Activated T-cell treated with anti-CD3 and anti-CD28 coated beads, Interleukin-2, amount 50 U/mL, for 24 hours (primary cell): Measurements from ENCODE around the gene CDIP1.

ENCODE experiments used
- DNase-seq: peaks from one replicate; pipeline ENCODE4 v3.0.0-alpha.2; 2020
- H3K27ac Mint-ChIP-seq: 2 replicates; pipeline ENCODE4 v1.8.0; 2020; ENCODE audit warnings: mild to moderate bottlenecking, mixed read lengths
- H3K27me3 Mint-ChIP-seq: 2 replicates; pipeline ENCODE4 v1.8.0; 2020; ENCODE audit warnings: mixed read lengths
- H3K36me3 Mint-ChIP-seq: 2 replicates; pipeline ENCODE4 v1.8.0; 2020; ENCODE audit warnings: low read depth, mixed read lengths
- H3K4me1 Mint-ChIP-seq: 2 replicates; pipeline ENCODE4 v1.8.0; 2020; ENCODE audit warnings: low read depth, mixed read lengths
- H3K4me3 Mint-ChIP-seq: 2 replicates; pipeline ENCODE4 v1.8.0; 2020; ENCODE audit warnings: mild to moderate bottlenecking, moderate library complexity, mixed read lengths
- H3K9me3 Mint-ChIP-seq: 2 replicates; pipeline ENCODE4 v1.8.0; 2020; ENCODE audit warnings: mixed read lengths

CDIP1 gene

DNA sequence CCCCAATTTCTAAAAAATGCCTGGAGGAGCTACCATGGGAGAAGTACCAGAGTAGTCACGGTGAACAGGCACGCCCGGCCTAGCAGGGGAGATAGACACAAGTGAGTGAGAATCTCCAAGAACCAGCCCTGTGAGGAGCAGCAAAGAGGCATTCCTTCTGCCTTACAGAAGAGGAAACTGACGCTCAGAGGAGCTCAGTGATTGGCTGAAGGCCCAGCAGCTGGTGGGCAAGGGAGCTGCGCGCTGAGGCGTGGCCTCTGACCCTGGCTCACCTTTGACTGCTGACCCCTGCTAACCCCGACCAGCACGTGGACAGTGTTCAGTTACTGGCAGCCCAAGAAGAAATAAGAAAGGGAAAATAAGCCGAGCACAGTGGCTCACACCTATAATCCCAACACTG is 19.4 kb upstream of the CDIP1 start:
- no peak overlapping the region for H3K27ac Mint-ChIP-seq
- no peaks in the 10 kb centered on the region for H3K27me3 Mint-ChIP-seq
- H3K9me3 Mint-ChIP-seq, result no peaks in the 10 kb centered on the region
- no peaks in the 10 kb centered on the region for H3K4me1 Mint-ChIP-seq
- H3K4me3 Mint-ChIP-seq, result no peak overlapping the region
- DNase-seq, result no peak
- H3K36me3 Mint-ChIP-seq, result no peaks in the 10 kb centered on the region

DNA sequence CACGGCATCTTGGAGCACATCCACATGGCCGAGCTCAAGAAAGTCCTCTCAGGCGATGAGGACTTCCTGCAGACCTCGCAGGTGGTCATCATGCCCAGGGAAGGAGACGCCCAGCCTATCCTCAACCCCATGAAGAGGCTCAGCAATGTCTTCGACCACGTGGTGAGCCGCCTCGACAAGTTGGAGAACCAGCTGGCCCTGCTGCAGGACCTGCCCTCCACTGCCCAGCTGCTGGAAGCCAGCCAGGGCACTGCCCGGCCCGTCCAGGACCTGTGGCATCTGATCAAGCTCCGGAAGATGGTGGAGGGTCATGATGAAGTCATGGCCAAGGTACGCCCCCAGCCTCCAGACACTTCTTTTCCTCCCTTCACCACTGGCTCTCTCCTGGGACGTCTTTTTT is 18.0 kb upstream of the CDIP1 start:
- Mint-ChIP-seq H3K27me3 (no peaks in the 10 kb centered on the region), H3K36me3 (no peaks in the 10 kb centered on the region), H3K4me3 (no peak overlapping the region), H3K4me1 (no peaks in the 10 kb centered on the region), H3K27ac (no peak overlapping the region), H3K9me3 (no peaks in the 10 kb centered on the region)
- no peak for DNase-seq

DNA sequence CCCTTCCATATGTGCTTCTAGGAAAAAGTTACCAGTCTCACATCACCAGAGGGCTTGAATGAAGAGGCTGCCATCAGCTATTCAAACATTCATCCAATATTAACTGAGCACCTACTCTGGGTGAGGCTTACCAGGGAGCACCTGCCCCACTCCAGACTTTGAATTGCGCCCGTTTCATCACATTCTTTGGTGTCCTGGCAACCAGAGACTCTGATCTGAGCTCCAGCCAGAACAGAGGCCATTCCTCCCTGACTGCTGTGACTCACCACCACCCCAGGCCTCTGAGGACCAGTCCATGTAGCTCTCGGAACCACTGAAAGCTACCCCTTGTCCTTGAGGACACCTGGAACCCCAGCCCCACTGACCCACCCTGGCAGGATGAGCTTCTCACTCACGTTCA is 17.5 kb upstream of the CDIP1 start, which contains the start of gene C16orf96:
Gene C16orf96, plus strand, starts transcription at position 229 of the 400 bp plus-strand sequence. Its CDS starts 150 bp downstream, at position 379.
- Mint-ChIP-seq H3K4me1 (no peaks in the 10 kb centered on the region), H3K36me3 (no peaks in the 10 kb centered on the region), H3K4me3 (no peak within 1 kb of the TSS), H3K27ac (no peak within 1 kb of the TSS), H3K9me3 (no peaks in the 10 kb centered on the region), H3K27me3 (no peaks in the 10 kb centered on the region)
- DNase-seq, result no peak

DNA sequence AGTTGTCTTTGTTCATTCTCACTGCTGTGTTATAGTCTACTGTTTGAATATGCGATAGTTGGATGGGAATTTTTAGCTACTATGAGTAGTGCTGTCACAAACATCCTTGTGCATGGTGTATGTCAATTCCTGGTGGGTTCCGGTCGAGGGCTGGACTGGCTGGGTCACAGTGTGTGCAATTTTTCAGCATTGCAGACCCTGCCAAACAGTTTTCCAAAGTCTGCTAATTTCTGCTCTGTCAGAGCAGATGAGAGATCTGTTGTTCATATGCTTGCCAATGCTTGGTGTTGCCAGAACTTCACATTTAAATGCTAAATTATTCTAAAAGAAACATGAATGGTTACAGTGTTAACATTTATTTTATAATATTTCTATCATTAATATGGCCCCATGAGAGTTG is 14.0 kb upstream of the CDIP1 start:
- Mint-ChIP-seq H3K27me3 (no peaks in the 10 kb centered on the region), H3K4me1 (peaks cover 7% of the 10 kb centered on the region), H3K4me3 (no peak overlapping the region), H3K36me3 (no peaks in the 10 kb centered on the region), H3K27ac (no peak overlapping the region), H3K9me3 (no peaks in the 10 kb centered on the region)
- no peak for DNase-seq

DNA sequence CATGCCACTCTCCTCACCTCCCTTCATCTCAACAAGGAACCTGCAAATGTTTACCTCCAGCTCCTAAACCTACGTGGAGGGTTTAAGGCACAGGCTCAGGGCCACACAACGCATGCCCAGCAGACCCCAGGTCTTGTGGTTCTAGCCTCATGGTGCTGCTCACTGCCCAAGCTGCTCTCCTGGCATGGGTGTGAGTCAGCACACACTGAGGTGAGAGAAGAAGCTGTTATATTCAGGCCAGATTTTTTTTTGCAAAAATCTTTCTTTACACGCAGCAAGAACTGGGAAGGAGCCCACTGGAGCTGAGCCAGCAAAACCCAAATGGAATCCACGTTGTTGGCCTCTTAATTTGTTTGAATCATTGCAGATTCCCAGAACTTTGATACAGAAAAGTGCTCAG is 12.0 kb upstream of the CDIP1 start:
- no peaks in the 10 kb centered on the region for H3K36me3 Mint-ChIP-seq
- H3K9me3 Mint-ChIP-seq, result no peaks in the 10 kb centered on the region
- no peak overlapping the region for H3K27ac Mint-ChIP-seq
- peaks cover 7% of the 10 kb centered on the region for H3K4me1 Mint-ChIP-seq
- no peaks in the 10 kb centered on the region for H3K27me3 Mint-ChIP-seq
- no peak for DNase-seq
- H3K4me3 Mint-ChIP-seq, result no peak overlapping the region

DNA sequence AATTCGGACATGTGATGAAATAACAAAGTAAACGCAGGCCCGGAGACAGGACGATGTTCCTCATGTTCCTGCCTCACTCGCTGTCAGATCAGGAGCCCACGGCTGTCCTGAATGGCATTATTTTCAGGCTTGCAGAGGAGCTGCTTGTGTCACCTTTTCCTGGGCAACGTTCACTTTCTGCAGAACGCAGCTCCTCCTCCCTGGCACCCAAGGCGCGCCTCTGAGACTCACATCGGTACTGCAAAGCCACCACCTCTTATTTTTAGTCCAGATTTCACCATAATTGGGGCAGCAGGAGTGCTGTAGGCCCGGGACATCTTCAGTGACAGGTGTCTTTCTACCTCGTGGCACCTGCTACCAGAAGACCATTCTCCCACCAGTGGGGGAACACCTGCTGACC is 9.6 kb upstream of the CDIP1 start:
- H3K4me1 Mint-ChIP-seq, result peaks cover 7% of the 10 kb centered on the region
- no peak overlapping the region for H3K27ac Mint-ChIP-seq
- no peaks in the 10 kb centered on the region for H3K27me3 Mint-ChIP-seq
- H3K9me3 Mint-ChIP-seq, result no peaks in the 10 kb centered on the region
- H3K36me3 Mint-ChIP-seq, result no peaks in the 10 kb centered on the region
- DNase-seq, result no peak
- H3K4me3 Mint-ChIP-seq, result no peak overlapping the region

DNA sequence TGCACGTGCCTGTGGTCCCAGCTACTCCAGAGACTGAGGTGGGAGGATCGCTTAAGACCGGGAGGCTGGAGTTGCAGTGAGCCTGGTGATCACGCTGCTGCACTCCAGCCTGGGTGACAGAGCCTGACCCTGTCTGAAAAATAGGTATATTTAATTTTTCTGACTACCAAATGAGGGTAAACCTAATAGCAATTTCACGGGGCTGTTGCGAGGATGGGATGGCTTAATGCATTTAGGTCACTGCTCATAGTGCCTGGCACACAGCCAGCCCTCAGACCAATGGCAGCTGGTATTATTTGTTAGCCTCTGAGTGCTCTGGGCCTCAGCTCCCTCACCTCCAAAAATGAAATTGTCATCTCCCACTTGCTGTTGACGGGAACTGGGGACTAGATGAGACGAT is 5.9 kb upstream of the CDIP1 start:
- Mint-ChIP-seq H3K27ac (no peak overlapping the region), H3K36me3 (peaks cover 2% of the 10 kb centered on the region), H3K4me1 (peaks cover 7% of the 10 kb centered on the region), H3K27me3 (no peaks in the 10 kb centered on the region), H3K9me3 (peaks cover 7% of the 10 kb centered on the region), H3K4me3 (no peak overlapping the region)
- DNase-seq, result no peak

DNA sequence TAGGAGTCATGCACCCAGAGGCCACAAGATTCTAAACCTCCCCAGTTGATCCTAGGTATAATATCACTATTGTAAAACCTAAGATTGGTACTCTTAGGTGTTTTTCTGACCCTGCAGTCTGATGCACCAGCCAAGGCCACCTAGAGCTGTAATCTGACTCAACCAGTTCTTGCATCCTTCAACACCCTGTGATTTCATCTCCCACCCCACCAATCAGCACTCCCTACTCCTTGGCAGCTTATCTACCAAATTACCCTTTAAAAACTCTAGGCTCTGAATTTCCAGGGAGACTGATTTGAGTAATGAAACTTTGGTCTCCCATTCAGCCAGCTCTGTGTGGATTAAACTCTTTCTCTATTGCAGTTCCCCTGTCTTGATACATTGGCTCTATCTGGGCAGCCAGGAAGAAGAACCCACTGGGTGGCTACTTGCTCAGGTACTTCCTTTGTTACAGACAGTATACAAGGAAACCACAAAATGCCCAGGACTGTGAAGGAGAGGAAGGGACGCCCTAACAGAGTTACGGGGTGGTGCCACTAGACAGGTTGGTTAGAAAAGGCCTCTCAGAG is 1.2 kb upstream of the CDIP1 start:
- Mint-ChIP-seq H3K27me3 (no peaks in the 10 kb centered on the region), H3K36me3 (peaks cover 30% of the 10 kb centered on the region), H3K9me3 (peaks cover 8% of the 10 kb centered on the region), H3K4me1 (peaks cover 33% of the 10 kb centered on the region), H3K4me3 (no peak overlapping the region), H3K27ac (peak overlapping the region; percentile 16)
- no peak for DNase-seq

DNA sequence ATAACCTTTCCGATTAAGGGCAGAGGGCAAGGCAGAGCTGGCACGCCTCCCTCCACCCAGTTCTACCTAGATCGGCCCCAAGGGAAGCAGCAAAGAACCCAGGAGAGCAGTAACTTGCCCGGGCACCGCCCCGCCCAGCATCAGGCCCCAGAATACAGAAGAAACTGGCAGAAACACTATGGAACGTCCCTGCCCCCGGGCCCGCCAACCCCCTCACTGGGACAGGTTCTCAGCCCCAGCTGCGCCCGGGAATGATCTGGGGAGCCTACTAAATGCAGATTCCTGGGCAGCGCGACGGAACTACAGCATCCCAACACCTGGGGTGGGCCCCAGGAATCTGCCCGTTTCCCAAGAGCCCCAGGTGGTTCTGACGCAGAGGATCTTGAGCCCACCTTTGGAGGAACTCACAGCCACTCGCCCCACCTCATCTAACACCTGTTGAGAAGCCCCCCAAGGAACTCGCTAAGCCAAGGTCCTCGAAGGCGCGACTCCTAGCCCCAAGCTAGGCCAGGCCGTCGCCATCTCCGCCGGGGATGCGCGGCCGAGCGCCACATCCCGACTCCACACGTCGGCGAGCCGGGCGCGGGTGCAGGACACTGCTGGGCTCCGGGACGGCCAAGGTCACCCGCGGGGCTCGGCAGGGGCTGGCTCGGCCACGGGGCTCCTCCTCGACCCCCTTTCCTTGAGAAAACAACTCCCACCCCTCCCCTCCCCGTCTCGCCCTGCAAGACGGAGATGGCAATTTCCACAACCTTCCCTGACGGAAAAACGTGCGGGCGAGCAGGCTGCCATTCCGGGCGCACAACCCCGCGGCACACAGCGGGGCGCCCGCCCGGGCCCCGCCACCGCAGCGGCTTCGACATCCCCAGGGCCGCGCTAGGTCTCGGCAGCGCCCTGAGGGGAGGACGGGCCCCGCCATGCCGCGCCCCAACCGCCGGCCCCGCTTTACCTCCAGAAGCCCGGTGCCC is 913 bp downstream of the CDIP1 start:
- DNase-seq, result no peak
- Mint-ChIP-seq H3K4me1 (peaks cover 47% of the 10 kb centered on the region), H3K4me3 (peak overlapping the region; percentile 77), H3K36me3 (peaks cover 40% of the 10 kb centered on the region), H3K9me3 (peaks cover 8% of the 10 kb centered on the region), H3K27ac (peak overlapping the region; percentile 80), H3K27me3 (no peaks in the 10 kb centered on the region)

DNA sequence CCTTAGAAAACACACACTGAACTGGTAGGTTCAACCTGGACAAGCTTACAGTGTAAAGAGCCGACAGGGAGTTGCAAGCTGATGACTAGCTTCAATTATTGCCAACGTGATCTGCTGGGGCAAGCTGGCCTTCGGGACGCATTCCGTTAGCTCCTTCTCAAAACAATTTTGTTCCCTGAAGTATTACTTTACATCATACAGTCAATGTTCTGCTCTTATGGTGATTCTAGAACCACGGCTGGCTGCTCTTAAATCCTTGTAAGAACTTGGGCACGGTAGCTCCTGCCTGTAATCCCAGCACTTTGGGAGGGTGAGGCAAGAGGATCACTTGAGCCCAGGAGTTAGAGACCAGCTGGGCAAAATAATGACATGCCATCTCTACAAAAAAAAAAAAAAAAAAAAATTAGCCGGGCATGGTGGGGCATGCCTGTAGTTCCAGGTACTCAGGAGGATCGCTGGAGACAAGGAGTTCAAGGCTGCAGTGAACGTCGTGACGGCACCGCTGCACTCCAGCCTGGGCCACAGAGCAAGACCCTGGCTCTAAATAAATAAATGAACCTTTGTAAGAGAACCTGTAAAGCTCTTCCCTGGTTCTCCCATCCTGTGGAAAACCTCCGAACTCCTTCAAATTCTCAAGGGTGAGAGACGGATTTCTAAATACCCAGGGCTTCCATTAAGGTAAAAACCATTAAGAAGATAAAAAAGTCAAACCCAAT is 2.0 kb downstream of the CDIP1 start:
- Mint-ChIP-seq H3K4me1 (peaks cover 52% of the 10 kb centered on the region), H3K4me3 (peak overlapping the region; percentile 77), H3K9me3 (peaks cover 8% of the 10 kb centered on the region), H3K27me3 (no peaks in the 10 kb centered on the region), H3K36me3 (peaks cover 49% of the 10 kb centered on the region), H3K27ac (peak overlapping the region; percentile 88)
- no peak for DNase-seq

DNA sequence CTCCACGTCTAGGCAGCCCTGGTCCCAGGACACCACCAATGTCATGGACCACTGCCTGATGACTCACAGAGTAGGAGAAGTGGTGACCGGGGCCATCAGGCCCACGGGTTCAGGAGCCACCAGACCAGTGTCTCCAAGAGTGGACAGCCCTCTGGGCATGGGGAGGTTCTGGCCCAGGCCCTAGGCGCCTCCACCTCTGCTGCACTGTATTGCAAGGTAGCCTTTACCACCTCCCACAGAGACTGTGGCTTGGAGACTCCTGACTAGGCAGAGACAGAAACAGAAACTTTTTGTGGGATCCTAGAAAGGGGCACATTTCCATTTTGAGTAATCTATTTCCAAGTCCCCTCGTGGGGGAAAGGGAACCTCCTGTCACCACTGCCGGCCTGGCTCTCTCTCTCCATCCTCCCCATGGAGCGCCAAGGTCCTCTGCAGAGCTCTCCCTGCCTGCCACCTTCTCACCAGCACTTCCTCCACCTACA is 2.9 kb downstream of the CDIP1 start:
- peak overlapping the region; percentile 58 for H3K4me3 Mint-ChIP-seq
- H3K27me3 Mint-ChIP-seq, result no peaks in the 10 kb centered on the region
- peaks cover 58% of the 10 kb centered on the region for H3K4me1 Mint-ChIP-seq
- DNase-seq, result peak; percentile 60
- H3K9me3 Mint-ChIP-seq, result peaks cover 8% of the 10 kb centered on the region
- peaks cover 53% of the 10 kb centered on the region for H3K36me3 Mint-ChIP-seq
- peak overlapping the region; percentile 88 for H3K27ac Mint-ChIP-seq

DNA sequence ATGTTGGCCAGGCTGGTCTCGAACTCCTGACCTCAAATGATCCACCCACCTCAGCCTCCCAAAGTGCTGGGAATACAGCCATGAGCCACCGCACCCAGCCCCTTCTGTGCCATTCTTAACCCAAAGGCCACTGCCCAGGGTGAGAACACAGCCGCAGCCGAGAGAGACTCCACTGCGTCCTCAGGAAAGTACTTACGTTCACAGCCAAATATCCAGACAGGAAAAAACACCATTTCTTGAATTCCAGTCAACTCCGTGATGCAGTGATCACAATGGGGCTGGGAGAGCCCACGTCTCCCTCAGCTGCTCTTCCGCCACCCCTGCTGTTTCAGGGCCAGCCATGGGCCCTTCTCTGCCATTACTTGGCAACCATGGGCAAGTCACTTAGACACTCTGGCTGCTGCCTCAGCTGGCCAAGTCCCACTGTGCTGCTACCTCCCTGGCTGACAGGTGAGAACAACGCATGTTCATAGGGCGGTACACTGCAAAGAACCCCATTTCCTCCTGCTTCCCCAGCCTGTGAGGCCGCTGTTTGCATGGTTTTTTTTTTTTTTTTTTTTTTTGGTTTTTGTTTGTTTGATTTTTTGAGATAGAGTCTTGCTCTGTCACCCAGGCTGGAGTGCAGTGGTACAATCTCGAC is 4.3 kb downstream of the CDIP1 start:
- peaks cover 52% of the 10 kb centered on the region for H3K36me3 Mint-ChIP-seq
- DNase-seq, result no peak
- H3K4me1 Mint-ChIP-seq, result peaks cover 70% of the 10 kb centered on the region
- H3K4me3 Mint-ChIP-seq, result no peak overlapping the region
- no peaks in the 10 kb centered on the region for H3K9me3 Mint-ChIP-seq
- peak overlapping the region; percentile 55 for H3K27ac Mint-ChIP-seq
- no peaks in the 10 kb centered on the region for H3K27me3 Mint-ChIP-seq

DNA sequence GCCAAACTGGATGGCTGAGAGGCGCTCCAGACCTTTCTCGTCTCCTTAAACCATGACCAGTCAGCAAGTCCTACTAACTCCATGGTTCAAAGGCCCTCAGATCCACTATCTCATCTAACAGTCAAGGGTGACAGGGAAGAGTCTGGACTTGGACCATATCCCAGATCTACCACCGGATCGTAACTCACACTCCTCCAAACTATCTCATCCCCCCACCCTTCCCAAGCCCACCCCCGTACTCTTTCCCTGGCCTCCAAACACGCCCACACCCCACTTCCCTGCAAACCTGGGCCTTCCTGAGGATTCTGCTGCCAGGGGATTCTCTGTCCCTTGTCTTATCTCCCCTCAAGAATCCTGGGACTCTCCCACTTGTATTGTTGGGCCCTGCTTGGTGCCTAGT is 5.1 kb downstream of the CDIP1 start:
- H3K9me3 Mint-ChIP-seq, result no peaks in the 10 kb centered on the region
- H3K27me3 Mint-ChIP-seq, result no peaks in the 10 kb centered on the region
- no peak for DNase-seq
- H3K36me3 Mint-ChIP-seq, result peaks cover 47% of the 10 kb centered on the region
- no peak overlapping the region for H3K4me3 Mint-ChIP-seq
- H3K27ac Mint-ChIP-seq, result no peak overlapping the region
- H3K4me1 Mint-ChIP-seq, result peaks cover 71% of the 10 kb centered on the region

DNA sequence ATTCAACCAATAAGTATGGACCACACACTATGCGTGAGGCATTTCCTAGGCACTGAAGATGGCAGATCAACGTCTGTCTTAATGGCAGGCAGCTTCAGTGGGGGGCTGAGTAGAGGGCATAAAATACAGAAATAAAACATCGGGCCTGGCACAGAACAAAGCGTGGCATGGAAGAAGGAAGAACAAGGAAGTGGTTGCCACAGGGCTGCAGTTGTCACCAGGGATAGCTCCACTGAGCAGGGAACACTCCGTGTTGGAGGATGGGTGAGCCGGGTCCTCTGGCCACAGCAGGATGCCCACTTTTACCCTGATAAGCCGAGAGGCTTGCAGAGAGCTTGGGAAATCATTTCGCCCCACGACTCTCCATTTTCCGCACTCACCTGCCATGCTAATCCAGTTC is 6.3 kb downstream of the CDIP1 start:
- H3K9me3 Mint-ChIP-seq, result no peaks in the 10 kb centered on the region
- DNase-seq, result no peak
- peaks cover 42% of the 10 kb centered on the region for H3K36me3 Mint-ChIP-seq
- no peak overlapping the region for H3K4me3 Mint-ChIP-seq
- no peaks in the 10 kb centered on the region for H3K27me3 Mint-ChIP-seq
- peaks cover 77% of the 10 kb centered on the region for H3K4me1 Mint-ChIP-seq
- no peak overlapping the region for H3K27ac Mint-ChIP-seq
